NOMO-1 treated with DMSO at 0.1 percent for 48 hours (cell line): Measurements from ENCODE around the gene SMTNL1.
A peak's percentile ranks its signal among the peaks of the same experiment; 100 is the strongest.

ENCODE experiments used
- DNase-seq: peaks from one replicate; lab custom pipeline; 2025; ENCODE audit not compliant: unreplicated experiment; lab: John Stamatoyannopoulos, UW

Gene SMTNL1

DNA sequence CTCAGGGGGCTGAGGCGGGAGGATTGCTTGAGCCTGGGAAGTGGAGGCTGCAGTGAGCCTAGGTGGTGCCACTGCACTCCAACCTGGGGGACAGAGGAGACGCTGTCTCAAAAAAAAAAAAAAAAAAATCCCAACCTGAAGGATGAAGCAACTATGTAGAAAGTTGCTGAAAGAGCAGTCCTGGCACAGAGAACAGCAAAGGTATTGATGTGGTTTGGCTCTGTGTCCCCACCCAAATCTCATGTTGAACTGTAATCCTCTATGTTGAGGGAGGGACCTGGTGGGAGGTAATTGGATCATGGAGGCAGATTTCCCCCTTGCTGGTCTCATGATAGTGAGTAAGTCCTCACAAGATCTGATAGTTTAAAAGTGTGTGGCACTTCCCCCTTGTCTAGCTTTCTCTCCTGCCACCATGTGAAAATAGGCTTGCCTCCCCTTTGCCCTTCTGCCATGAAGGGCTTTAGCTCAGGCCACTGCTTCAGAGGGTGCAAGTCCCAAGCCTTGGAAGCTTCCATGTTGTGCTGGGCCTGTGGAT, 49.4 kb downstream of the SMTNL1 start:
- no peak for DNase-seq

- peak; percentile 47 for DNase-seq
These were observed 50.8 kb downstream of the SMTNL1 start for GRCh38 chr11:57588046-57588710.

DNA sequence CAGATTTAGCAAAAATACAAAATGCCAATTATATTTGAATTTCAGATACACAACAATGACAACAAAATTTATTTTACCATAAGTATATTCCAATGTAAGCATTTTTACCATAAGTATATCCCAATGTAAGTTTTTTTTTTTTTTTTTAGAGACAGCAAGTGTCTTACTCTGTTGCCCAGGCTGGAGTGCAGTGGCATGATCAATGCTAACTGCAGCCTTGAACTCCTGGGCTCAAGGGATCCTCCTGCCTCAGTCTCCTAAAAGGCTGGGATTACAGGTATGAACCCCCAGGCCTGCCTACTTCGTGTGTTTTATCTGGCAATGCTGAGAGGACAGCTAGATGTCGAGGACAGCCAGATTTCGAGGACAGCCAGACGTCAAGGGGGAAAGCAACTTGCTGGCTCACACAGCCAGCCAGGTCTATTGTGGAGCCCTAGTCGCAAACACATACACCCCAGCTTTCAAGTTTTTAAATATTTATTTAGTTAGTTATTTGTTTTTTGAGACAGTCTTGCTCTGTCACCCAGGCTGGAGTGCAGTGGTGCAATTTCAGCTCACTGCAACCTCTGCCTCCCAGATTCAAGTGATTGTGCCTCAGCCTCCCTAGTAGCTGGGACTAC, 59.0 kb downstream of the SMTNL1 start:
- no peak for DNase-seq

DNA sequence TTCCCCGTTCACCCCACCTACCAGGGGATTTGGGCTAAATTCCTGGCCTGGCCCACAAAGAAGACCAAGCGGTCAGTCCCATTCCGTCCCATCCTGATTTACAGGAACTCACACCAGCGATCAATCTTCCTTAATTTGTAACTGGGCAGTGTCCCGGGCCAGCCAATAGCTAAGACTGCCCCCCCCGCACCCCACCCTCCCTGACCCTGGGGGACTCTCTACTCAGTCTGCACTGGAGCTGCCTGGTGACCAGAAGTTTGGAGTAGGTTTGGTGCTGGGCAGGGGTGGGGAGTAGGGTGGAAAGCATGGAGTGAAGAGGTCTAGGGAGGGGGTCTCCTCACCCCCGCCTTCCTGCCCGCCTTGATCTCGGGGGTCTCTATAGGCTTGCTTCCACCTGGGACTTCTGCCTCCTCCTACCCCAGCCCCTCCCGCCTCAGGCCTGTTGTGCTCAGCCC, 60.1 kb downstream of the SMTNL1 start, which contains the start of gene SERPING1:
Gene SERPING1 (plus strand): TSS at position 225 of the 455 bp plus-strand sequence. CDS start 586 bp downstream, outside the sequence.
- DNase-seq: no peak

DNA sequence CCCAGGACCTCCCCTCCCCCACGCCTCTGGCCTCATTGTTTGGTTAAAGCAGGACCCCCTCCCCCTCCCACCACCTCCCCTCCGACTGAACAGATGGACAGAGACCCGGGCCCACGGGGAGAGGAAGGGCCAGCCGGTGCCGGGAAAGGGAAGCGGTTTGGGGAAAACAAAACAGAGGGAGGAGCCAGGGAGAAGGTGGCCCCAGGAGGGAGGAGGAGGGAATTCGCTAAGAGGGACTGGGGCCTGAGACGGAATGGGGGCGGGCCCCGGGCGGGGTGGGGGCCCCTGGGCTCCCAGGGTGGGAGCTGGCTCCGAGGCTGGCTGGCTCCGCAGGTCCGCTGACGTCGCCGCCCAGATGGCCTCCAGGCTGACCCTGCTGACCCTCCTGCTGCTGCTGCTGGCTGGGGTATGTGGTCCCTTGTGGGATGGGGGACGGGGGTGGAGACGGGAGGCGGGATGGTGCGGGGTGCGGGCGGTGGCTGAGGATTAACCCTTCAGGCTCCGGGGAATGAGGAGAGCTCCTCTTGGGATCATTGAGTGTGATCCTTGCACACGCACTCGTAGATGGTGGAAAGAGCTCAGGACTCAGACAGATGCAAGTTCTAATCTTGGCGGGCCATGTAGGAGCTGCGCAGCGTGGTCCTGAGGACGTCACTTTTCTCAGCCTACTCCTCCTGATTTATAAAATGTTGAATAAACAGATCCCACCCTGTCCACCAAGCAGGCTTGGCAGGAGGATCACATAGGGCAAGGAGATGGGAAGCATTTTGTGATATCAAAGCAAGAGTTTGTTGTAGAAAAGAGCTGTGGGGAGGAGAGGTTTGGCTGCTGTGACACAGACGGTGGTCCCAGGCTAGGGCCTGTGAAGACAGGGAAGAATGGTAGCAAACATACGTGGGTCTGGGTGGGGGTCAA, 60.8 kb downstream of the SMTNL1 start:
- no peak for DNase-seq

GRCh38 chr11:57598831-57599155, 61.4 kb downstream of the SMTNL1 start:
- DNase-seq: no peak

DNA sequence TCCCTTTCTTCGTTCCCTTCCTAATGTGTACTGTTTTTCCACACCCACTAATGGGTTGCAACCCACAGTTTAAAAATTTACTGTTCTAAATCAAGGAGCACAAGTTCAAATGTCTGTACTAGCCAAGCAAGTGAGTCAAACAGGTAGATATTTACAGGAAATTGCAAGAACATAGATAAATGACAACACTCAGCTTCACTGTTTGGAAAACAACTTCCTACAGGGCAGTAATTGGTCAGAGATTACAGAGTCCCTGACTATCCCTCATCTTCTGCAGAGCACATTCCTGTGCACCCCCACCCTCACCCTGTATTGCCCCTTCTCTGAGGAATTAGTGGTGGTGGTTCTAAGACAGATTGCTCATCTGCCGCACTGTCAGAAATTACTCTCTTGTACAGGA, 62.0 kb downstream of the SMTNL1 start:
- no peak for DNase-seq
